SK-N-SH (cell line): ENCODE data around the gene FADS1. TPM values are rescaled to one million over a fixed set of nuclear protein-coding genes. Genes with fewer than 3 reads are reported as not detected.

Source experiments
- CTCF ChIA-PET: fragments of 300-600, 350-600 bp; formaldehyde crosslinking; extraction: SDS; loops from one replicate; lab custom pipeline; 2021; lab: Yijun Ruan, JAX
- POLR2A ChIA-PET: fragments of 350-600 bp; sonication (Branson Sonifier 250); formaldehyde crosslinking; extraction: SDS; loops from one replicate; lab custom pipeline; 2020; ENCODE audit warnings: antibody characterized with exemption, inconsistent platforms; lab: Yijun Ruan, JAX
- DNase-seq: peaks from one replicate; pipeline ENCODE4 v3.0.0; 2012
- H2AFZ ChIP-seq: fragments of 200-600 bp; sonication (generic); 2 replicates; pipeline ENCODE4 v1.8.1; 2016; ENCODE audit warnings: antibody characterized with exemption, mild to moderate bottlenecking, low read depth
- H3F3A ChIP-seq: fragments of 200-600 bp; sonication (generic); replicated peaks from 2 replicates; pipeline ENCODE3; 2016; ENCODE audit warnings: antibody characterized with exemption, mild to moderate bottlenecking; ENCODE audit not compliant: insufficient read depth
- H3K27ac ChIP-seq, 2 experiments: fragments of 200-500 bp in 1 of 2; fragments of 200-600 bp in 1 of 2; sonication (Bioruptor generic) in 1 of 2; sonication (generic), shearing (Covaris generic) in 1 of 2; 2 replicates each; pipeline versions ENCODE4 v1.5.1 to v1.6.1; 2014 to 2016; ENCODE audit warnings: low read depth in 2 of 2, inconsistent platforms in 1 of 2, low read length in 1 of 2, mild to moderate bottlenecking in 1 of 2, mixed read lengths in 1 of 2
- H3K27me3 ChIP-seq: fragments of 200-600 bp; sonication (generic), shearing (Covaris generic); 2 replicates; pipeline ENCODE4 v1.6.1; 2016; ENCODE audit warnings: mixed run types; ENCODE audit not compliant: insufficient read depth
- H3K36me3 ChIP-seq, 2 experiments: fragments of 200-500 bp in 1 of 2; fragments of 200-600 bp in 1 of 2; sonication (Bioruptor generic) in 1 of 2; sonication (generic) in 1 of 2; replicated peaks in 1 of 2; 2 replicates each; pipeline versions ENCODE3 to v1.5.1; 2014 to 2016; ENCODE audit warnings: low read length in 1 of 2, mild to moderate bottlenecking in 1 of 2; ENCODE audit not compliant: insufficient read depth in 2 of 2, control insufficient read depth in 1 of 2
- H3K4me1 ChIP-seq, 2 experiments: fragments of 200-500 bp in 1 of 2; fragments of 200-600 bp in 1 of 2; sonication (Bioruptor generic) in 1 of 2; sonication (generic), shearing (Covaris generic) in 1 of 2; 2 replicates each; pipeline versions ENCODE4 v1.5.1 to v1.6.1; 2014 to 2016; ENCODE audit warnings: low read depth in 1 of 2, low read length in 1 of 2, mixed run types in 1 of 2; ENCODE audit not compliant: insufficient read depth in 2 of 2, control insufficient read depth in 1 of 2
- H3K4me2 ChIP-seq: fragments of 200-600 bp; sonication (generic), shearing (Covaris generic); 2 replicates; pipeline ENCODE4 v1.6.1; 2017; ENCODE audit warnings: mixed run types
- H3K4me3 ChIP-seq, 2 experiments: fragments of 200-500 bp in 1 of 2; fragments of 200-600 bp in 1 of 2; sonication (Bioruptor generic) in 1 of 2; sonication (generic), shearing (Covaris generic) in 1 of 2; 2 replicates each; pipeline versions ENCODE4 v1.5.1 to v1.8.1; 2014 to 2016; ENCODE audit warnings: low read depth in 2 of 2, inconsistent platforms in 1 of 2, low read length in 1 of 2, mild to moderate bottlenecking in 1 of 2, mixed read lengths in 1 of 2, moderate library complexity in 1 of 2
- H3K79me2 ChIP-seq: fragments of 200-600 bp; sonication (generic); 2 replicates; pipeline ENCODE4 v1.8.1; 2017; ENCODE audit warnings: mild to moderate bottlenecking; ENCODE audit not compliant: insufficient read depth
- H3K9ac ChIP-seq: fragments of 200-600 bp; sonication (generic); 2 replicates; pipeline ENCODE4 v1.6.1; 2017; ENCODE audit warnings: mixed run types
- H3K9me2 ChIP-seq: fragments of 200-600 bp; sonication (generic); 2 replicates; pipeline ENCODE4 v1.6.1; 2017; ENCODE audit warnings: mixed run types
- H3K9me3 ChIP-seq: fragments of 200-600 bp; sonication (generic); 2 replicates; pipeline ENCODE4 v1.6.1; 2017; ENCODE audit warnings: mixed run types, mild to moderate bottlenecking, moderate library complexity
- H4K20me1 ChIP-seq: fragments of 200-600 bp; sonication (generic); 2 replicates; pipeline ENCODE4 v1.6.1; 2017; ENCODE audit warnings: mild to moderate bottlenecking, mixed run types; ENCODE audit not compliant: insufficient read depth
- CHD2 ChIP-seq: fragments of 150-350 bp; IDR thresholded peaks from 2 replicates; pipeline ENCODE4 v1.6.1; 2018; ENCODE audit warnings: low read length; ENCODE audit not compliant: partially characterized antibody
- ELF1 ChIP-seq: IDR thresholded peaks from 2 replicates; pipeline ENCODE4 v1.4.0; 2012
- EP300 ChIP-seq, 2 experiments: IDR thresholded peaks; 2 replicates each; pipeline versions ENCODE4 v1.4.0 to v1.6.1; 2012; ENCODE audit warnings: borderline replicate concordance in 1 of 2, low read depth in 1 of 2, low read length in 1 of 2
- FOXM1 ChIP-seq: IDR thresholded peaks from 2 replicates; pipeline ENCODE4 v1.4.0; 2012; ENCODE audit warnings: low read depth, mild to moderate bottlenecking
- GATA2 ChIP-seq: sonication (generic); formaldehyde crosslinking; IDR thresholded peaks from 2 replicates; pipeline ENCODE4 v1.5.0; 2020; ENCODE audit warnings: mild to moderate bottlenecking, missing genetic modification reagents
- IRF3 ChIP-seq: fragments of 150-350 bp; IDR thresholded peaks from 2 replicates; pipeline ENCODE4 v1.6.1; 2016; ENCODE audit warnings: mild to moderate bottlenecking, low read depth, low read length
- JUND ChIP-seq: IDR thresholded peaks from 2 replicates; pipeline ENCODE4 v1.4.0; 2012
- MEF2A ChIP-seq: IDR thresholded peaks from 2 replicates; pipeline ENCODE4 v1.4.0; 2012; ENCODE audit warnings: low read depth, borderline replicate concordance
- MXI1 ChIP-seq: IDR thresholded peaks from 2 replicates; pipeline ENCODE4 v1.6.1; 2012; ENCODE audit warnings: mild to moderate bottlenecking, low read depth, low read length, improper control_type of control experiment
- NFIC ChIP-seq: IDR thresholded peaks from 2 replicates; pipeline ENCODE4 v1.4.0; 2012; ENCODE audit warnings: borderline replicate concordance
- NRF1 ChIP-seq: IDR thresholded peaks from 2 replicates; pipeline ENCODE4 v1.6.1; 2012; ENCODE audit warnings: low read depth, mild to moderate bottlenecking, low read length
- POLR2AphosphoS5 ChIP-seq: IDR thresholded peaks from 2 replicates; pipeline ENCODE4 v1.6.1; 2012; ENCODE audit warnings: low read depth, low read length
- RAD21 ChIP-seq: IDR thresholded peaks from 2 replicates; pipeline ENCODE4 v1.6.1; 2012; ENCODE audit warnings: mild to moderate bottlenecking, low read length
- RCOR1 ChIP-seq: fragments of 150-350 bp; IDR thresholded peaks from 2 replicates; pipeline ENCODE4 v1.6.1; 2017; ENCODE audit warnings: antibody characterized with exemption, low read length
- RFX5 ChIP-seq: IDR thresholded peaks from 2 replicates; pipeline ENCODE4 v1.6.1; 2012; ENCODE audit warnings: mild to moderate bottlenecking, improper control_type of control experiment, low read length
- RXRA ChIP-seq: IDR thresholded peaks from 2 replicates; pipeline ENCODE4 v1.4.0; 2012; ENCODE audit warnings: low read depth, mild to moderate bottlenecking, borderline replicate concordance
- SIN3A ChIP-seq: IDR thresholded peaks from 2 replicates; pipeline ENCODE4 v1.6.1; 2012; ENCODE audit warnings: low read depth, mild to moderate bottlenecking, low read length, moderate library complexity, borderline replicate concordance
- TCF12 ChIP-seq: IDR thresholded peaks from 2 replicates; pipeline ENCODE4 v1.4.0; 2012
- TEAD4 ChIP-seq: IDR thresholded peaks from 2 replicates; pipeline ENCODE4 v1.4.0; 2012; ENCODE audit warnings: mild to moderate bottlenecking, borderline replicate concordance; ENCODE audit not compliant: insufficient read depth
- WGBS: methylation state at CpG from one replicate; pipeline ENCODE4 v1.1.6; 2017; ENCODE audit warnings: low lambda C conversion rate; 5-methylcytosine and 5-hydroxymethylcytosine counted together
- polyA plus RNA-seq, 3 experiments: library from polyadenylated mRNA; depleted of rRNA; stranded (reverse); fragments of >200 nt; gene quantifications; 2 replicates each; pipeline ENCODE4 v1.2.3, GENCODE V29; 2012
- TF ChIP-seq, protein P1 (sequence below): fragments of 150-350 bp; IDR thresholded peaks from 2 replicates; pipeline ENCODE4 v1.6.1; 2017; ENCODE audit warnings: antibody characterized with exemption, low read length, low read depth, borderline replicate concordance

The FADS1 gene
- polyA plus RNA-seq, 1 of the 3 experiments (the other 2 are of a cell fraction): 20.6 TPM

GRCh38 chr11:61850687-61851086 lies 33.9 kb upstream of the FADS1 start:
- POLR2A ChIA-PET: no interaction called here
- H3K36me3 ChIP-seq: peaks cover 7 to 59% of the 10 kb centered on the region in 2 experiments
- CTCF ChIA-PET: no interaction called here

DNA sequence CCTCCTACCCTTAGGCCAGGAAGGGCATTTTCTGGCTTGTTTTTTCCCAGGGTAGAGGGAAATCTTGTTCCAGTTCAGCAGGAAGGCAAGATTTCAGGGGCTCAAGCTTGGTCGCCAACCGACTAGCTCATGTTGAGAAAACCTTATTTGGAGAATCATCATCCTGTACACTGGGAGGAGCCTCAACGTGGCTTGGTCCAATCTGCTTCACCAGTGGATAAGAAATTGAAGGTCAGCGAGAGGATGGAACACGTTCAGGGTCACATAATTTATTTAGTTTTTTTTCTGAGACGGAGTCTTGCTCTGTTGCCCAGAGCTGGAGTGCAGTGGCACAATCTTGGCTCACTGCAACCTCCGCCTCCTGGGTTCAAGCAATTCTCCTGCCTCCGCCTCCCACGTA lies 31.8 kb upstream of the FADS1 start:
- WGBS: 95% methylated on average over 9 of the region's 9 CpGs
- H3K4me2 ChIP-seq: no peak overlapping the region
- H3F3A ChIP-seq: no peaks in the 10 kb centered on the region
- H3K9ac ChIP-seq: no peak overlapping the region
- no peak overlapping the region for H3K4me3 ChIP-seq
- POLR2A ChIA-PET: no interaction called here
- H3K9me2 ChIP-seq: no peaks in the 10 kb centered on the region
- H3K27ac ChIP-seq: no peak overlapping the region
- TF ChIP-seq RCOR1: no peak
- no peak for TF ChIP-seq JUND
- no peak for TF ChIP-seq POLR2AphosphoS5
- no peak for TF ChIP-seq ELF1
- TF ChIP-seq RAD21: no peak
- TF ChIP-seq FOXM1: no peak
- no peak for TF ChIP-seq RFX5
- TF ChIP-seq EP300 (IDR thresholded peaks at IDR 0.05; ENCODE audit: borderline replicate concordance in 1 of 2, low read depth in 1 of 2, low read length in 1 of 2): no peak
- TF ChIP-seq NFIC: no peak
- no peaks in the 10 kb centered on the region for H4K20me1 ChIP-seq
- H3K9me3 ChIP-seq: no peaks in the 10 kb centered on the region
- H3K36me3 ChIP-seq: peaks cover 10 to 45% of the 10 kb centered on the region in 2 experiments
- H3K27me3 ChIP-seq: no peaks in the 10 kb centered on the region
- no peak overlapping the region for H2AFZ ChIP-seq
- H3K4me1 ChIP-seq: peaks cover 0 to 3% of the 10 kb centered on the region in 2 experiments; a peak in 1 of 4 replicates
- no peaks in the 10 kb centered on the region for H3K79me2 ChIP-seq
- no peak for DNase-seq
- CTCF ChIA-PET: interaction anchor here (1.4 to 2.0 kb wide), 4 partner anchors 49 to 233 kb away, joined by 3 to 8 read pairs (median 4); no protein-coding TSS in a partner anchor

More at GRCh38 chr11:61850687-61851086, 33.9 kb upstream of the FADS1 start:
- H3K4me2 ChIP-seq: no peak overlapping the region
- H3K9me2 ChIP-seq: no peaks in the 10 kb centered on the region
- H3K79me2 ChIP-seq: no peaks in the 10 kb centered on the region
- peaks cover 3 to 4% of the 10 kb centered on the region in 2 experiments; a peak in 2 of 4 replicates for H3K4me1 ChIP-seq
- H3K4me3 ChIP-seq: no peak overlapping the region
- H2AFZ ChIP-seq: no peak overlapping the region
- no peak for TF ChIP-seq CHD2
- TF ChIP-seq ELF1: no peak
- TF ChIP-seq RXRA: no peak
- TF ChIP-seq TCF12: no peak
- TF ChIP-seq TEAD4: no peak
- no peak for TF ChIP-seq EP300 (IDR thresholded peaks at IDR 0.05; ENCODE audit: borderline replicate concordance in 1 of 2, low read depth in 1 of 2, low read length in 1 of 2)
- TF ChIP-seq MXI1: no peak
- H3K9me3 ChIP-seq: no peaks in the 10 kb centered on the region
- DNase-seq: no peak
- H3K27ac ChIP-seq: no peak overlapping the region
- no peaks in the 10 kb centered on the region for H4K20me1 ChIP-seq
- no peaks in the 10 kb centered on the region for H3K27me3 ChIP-seq
- no peaks in the 10 kb centered on the region for H3F3A ChIP-seq
- no peak overlapping the region for H3K9ac ChIP-seq
- WGBS: 94% methylated on average over 7 of the region's 7 CpGs

DNA sequence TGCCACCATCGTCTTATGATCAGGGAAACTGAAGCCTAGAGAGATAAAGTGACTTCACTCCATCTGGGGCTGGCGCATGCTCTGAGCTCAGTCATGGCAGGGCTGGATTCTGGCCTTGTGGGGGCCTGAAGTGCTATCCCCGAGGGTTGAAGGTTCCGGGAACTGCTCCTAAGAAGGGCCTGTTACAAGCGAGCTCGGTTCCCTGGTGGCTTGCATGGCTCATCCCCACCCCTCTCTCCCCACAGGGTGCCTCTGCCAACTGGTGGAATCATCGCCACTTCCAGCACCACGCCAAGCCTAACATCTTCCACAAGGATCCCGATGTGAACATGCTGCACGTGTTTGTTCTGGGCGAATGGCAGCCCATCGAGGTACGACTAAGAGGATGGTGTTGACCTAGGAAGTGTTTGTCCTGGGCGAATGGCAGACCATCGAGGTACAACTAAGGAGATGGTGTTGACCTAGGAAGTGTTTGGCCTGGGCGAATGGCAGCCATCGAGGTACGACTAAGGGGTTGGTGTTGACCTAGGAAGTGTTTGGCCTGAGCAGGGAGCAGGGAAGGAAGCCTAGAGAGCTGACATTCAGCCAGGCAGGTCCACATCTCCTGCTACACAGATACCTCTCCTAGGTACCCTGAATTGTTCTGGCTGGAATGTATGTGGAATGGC lies 31.2 kb upstream of the FADS1 start:
- H2AFZ ChIP-seq: no peak overlapping the region
- H3F3A ChIP-seq: no peaks in the 10 kb centered on the region
- H3K9me2 ChIP-seq: no peaks in the 10 kb centered on the region
- ChIA-PET CTCF (interaction anchor here (0.9 to 2.0 kb wide), 5 partner anchors 23 to 234 kb away, joined by 3 to 8 read pairs (median 5); no protein-coding TSS in a partner anchor), POLR2A (no interaction called here)
- no peaks in the 10 kb centered on the region for H3K79me2 ChIP-seq
- H3K4me1 ChIP-seq: peaks cover 0 to 3% of the 10 kb centered on the region in 2 experiments; a peak in 1 of 4 replicates
- no peaks in the 10 kb centered on the region for H4K20me1 ChIP-seq
- H3K9ac ChIP-seq: no peak overlapping the region
- peaks cover 11 to 49% of the 10 kb centered on the region in 2 experiments for H3K36me3 ChIP-seq
- H3K9me3 ChIP-seq: no peaks in the 10 kb centered on the region
- no peak overlapping the region for H3K4me3 ChIP-seq
- 98% methylated on average over 16 of the region's 18 CpGs for WGBS
- no peaks in the 10 kb centered on the region for H3K27me3 ChIP-seq
- H3K27ac ChIP-seq: no peak overlapping the region
- H3K4me2 ChIP-seq: no peak overlapping the region
- no peak for DNase-seq
- TF ChIP-seq MEF2A (no peak), MXI1 (no peak), GATA2 (no peak), NRF1 (no peak), RAD21 (no peak), EP300 (IDR thresholded peaks at IDR 0.05; ENCODE audit: borderline replicate concordance in 1 of 2, low read depth in 1 of 2, low read length in 1 of 2) (no peak), IRF3 (no peak), NFIC (no peak), RFX5 (no peak), CHD2 (no peak), SIN3A (no peak), RCOR1 (no peak), JUND (no peak), FOXM1 (no peak)
- TF ChIP-seq, protein P1, sequence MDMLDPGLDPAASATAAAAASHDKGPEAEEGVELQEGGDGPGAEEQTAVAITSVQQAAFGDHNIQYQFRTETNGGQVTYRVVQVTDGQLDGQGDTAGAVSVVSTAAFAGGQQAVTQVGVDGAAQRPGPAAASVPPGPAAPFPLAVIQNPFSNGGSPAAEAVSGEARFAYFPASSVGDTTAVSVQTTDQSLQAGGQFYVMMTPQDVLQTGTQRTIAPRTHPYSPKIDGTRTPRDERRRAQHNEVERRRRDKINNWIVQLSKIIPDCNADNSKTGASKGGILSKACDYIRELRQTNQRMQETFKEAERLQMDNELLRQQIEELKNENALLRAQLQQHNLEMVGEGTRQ: no peak
